Measurements from ENCODE around the gene SLC39A11. TPM values are rescaled to one million over a fixed set of nuclear protein-coding genes. Genes with fewer than 3 reads are reported as not detected.

Gene SLC39A11
- total and polyA plus RNA-seq, 2 donors (not counting 1 experiment from before 2014, with no cell fraction given): 12.7 to 27.4 TPM

DNA sequence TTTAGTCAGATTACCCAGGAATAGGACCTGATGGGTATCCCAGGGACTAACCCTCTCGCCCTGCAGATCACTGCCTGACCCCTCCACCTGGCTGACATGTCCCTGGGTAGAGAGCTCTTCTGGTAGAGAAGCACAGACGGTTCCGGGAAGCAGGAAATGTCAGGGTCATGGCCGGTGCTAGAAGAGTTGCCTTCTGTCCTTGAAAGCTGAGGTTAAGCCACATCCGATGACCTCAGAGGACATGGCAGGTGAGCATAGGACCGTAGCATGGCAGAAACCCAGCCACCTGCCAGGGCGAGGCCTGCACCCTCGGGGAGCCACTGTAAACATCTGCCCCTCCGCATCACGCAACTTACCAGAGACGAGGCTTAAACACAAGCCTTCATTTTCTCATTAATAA is 488.0 kb downstream of the SLC39A11 start:
- TF ChIP-seq EZH2 (IDR thresholded peaks at IDR 0.05; ENCODE audit: low read length, missing control alignments): no peak
- TF ChIP-seq, protein P1, sequence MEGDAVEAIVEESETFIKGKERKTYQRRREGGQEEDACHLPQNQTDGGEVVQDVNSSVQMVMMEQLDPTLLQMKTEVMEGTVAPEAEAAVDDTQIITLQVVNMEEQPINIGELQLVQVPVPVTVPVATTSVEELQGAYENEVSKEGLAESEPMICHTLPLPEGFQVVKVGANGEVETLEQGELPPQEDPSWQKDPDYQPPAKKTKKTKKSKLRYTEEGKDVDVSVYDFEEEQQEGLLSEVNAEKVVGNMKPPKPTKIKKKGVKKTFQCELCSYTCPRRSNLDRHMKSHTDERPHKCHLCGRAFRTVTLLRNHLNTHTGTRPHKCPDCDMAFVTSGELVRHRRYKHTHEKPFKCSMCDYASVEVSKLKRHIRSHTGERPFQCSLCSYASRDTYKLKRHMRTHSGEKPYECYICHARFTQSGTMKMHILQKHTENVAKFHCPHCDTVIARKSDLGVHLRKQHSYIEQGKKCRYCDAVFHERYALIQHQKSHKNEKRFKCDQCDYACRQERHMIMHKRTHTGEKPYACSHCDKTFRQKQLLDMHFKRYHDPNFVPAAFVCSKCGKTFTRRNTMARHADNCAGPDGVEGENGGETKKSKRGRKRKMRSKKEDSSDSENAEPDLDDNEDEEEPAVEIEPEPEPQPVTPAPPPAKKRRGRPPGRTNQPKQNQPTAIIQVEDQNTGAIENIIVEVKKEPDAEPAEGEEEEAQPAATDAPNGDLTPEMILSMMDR (conservative IDR thresholded peaks at IDR 0.05 in 1 of 2, IDR thresholded peaks at IDR 0.05 in 1 of 2; ENCODE audit: low read depth in 1 of 2, low read length in 2 of 2): no peak
- Histone ChIP-seq H3K9me3 (ENCODE audit: control insufficient read depth, insufficient read depth, low read depth, low read length) (no peaks in the 10 kb centered on the region), H3K4me3 (replicated peaks in 1 of 4; ENCODE audit: control extremely low read depth in 1 of 4, insufficient read depth in 1 of 4, low read depth in 3 of 4, low read length in 4 of 4) (no peak overlapping the region), H4K20me1 (ENCODE audit: control insufficient read depth, extremely low read depth, insufficient read depth, low read length) (no peaks in the 10 kb centered on the region), H3K9ac (ENCODE audit: insufficient read depth, low read length) (no peak overlapping the region), H2AFZ (ENCODE audit: low read length) (no peak overlapping the region), H3K27ac (ENCODE audit: insufficient read depth, low read length) (no peak overlapping the region), H3K36me3 (ENCODE audit: control insufficient read depth, insufficient read depth, low read length) (no peaks in the 10 kb centered on the region), H3K27me3 (ENCODE audit: control insufficient read depth, insufficient read depth, low read length) (no peaks in the 10 kb centered on the region), H3K4me1 (ENCODE audit: control insufficient read depth, extremely low read depth, insufficient read depth, low read length) (no peaks in the 10 kb centered on the region), H3K79me2 (ENCODE audit: control insufficient read depth, insufficient read depth, low read length) (no peaks in the 10 kb centered on the region), H3K4me2 (ENCODE audit: extremely low read depth, insufficient read depth, low read length) (no peak overlapping the region)
- DNase-seq (ENCODE audit: low read depth in 2 of 2): no peak

- TF ChIP-seq, protein P1 (conservative IDR thresholded peaks at IDR 0.05 in 1 of 2, IDR thresholded peaks at IDR 0.05 in 1 of 2; ENCODE audit: low read depth in 1 of 2, low read length in 2 of 2): no peak
- TF ChIP-seq EZH2 (IDR thresholded peaks at IDR 0.05; ENCODE audit: low read length, missing control alignments): no peak
- Histone ChIP-seq H2AFZ (ENCODE audit: low read length) (no peak overlapping the region), H3K27me3 (ENCODE audit: control insufficient read depth, insufficient read depth, low read length) (no peaks in the 10 kb centered on the region), H3K4me3 (replicated peaks in 1 of 4; ENCODE audit: control extremely low read depth in 1 of 4, insufficient read depth in 1 of 4, low read depth in 3 of 4, low read length in 4 of 4) (no peak overlapping the region), H4K20me1 (ENCODE audit: control insufficient read depth, extremely low read depth, insufficient read depth, low read length) (no peaks in the 10 kb centered on the region), H3K79me2 (ENCODE audit: control insufficient read depth, insufficient read depth, low read length) (no peaks in the 10 kb centered on the region), H3K27ac (ENCODE audit: insufficient read depth, low read length) (no peak overlapping the region), H3K4me1 (ENCODE audit: control insufficient read depth, extremely low read depth, insufficient read depth, low read length) (no peaks in the 10 kb centered on the region), H3K36me3 (ENCODE audit: control insufficient read depth, insufficient read depth, low read length) (no peaks in the 10 kb centered on the region), H3K9ac (ENCODE audit: insufficient read depth, low read length) (no peak overlapping the region), H3K9me3 (ENCODE audit: control insufficient read depth, insufficient read depth, low read depth, low read length) (no peaks in the 10 kb centered on the region), H3K4me2 (ENCODE audit: extremely low read depth, insufficient read depth, low read length) (no peak overlapping the region)
- peak; percentile 63 to 96 for DNase-seq (ENCODE audit: low read depth in 2 of 2)
These were observed 488.9 kb downstream of the SLC39A11 start for GRCh38 chr17:72603420-72604242.

- no peak overlapping the region for H3K9ac ChIP-seq (ENCODE audit: insufficient read depth, low read length)
- H3K27ac ChIP-seq (ENCODE audit: insufficient read depth, low read length): no peak overlapping the region
- H2AFZ ChIP-seq (ENCODE audit: low read length): no peak overlapping the region
- DNase-seq (ENCODE audit: low read depth in 2 of 2): peak; percentile 46 to 95
- TF ChIP-seq, protein P1 (conservative IDR thresholded peaks at IDR 0.05 in 1 of 2, IDR thresholded peaks at IDR 0.05 in 1 of 2; ENCODE audit: low read depth in 1 of 2, low read length in 2 of 2): peak in 1 of 2 donors; percentile 39
- TF ChIP-seq EZH2 (IDR thresholded peaks at IDR 0.05; ENCODE audit: low read length, missing control alignments): no peak
- H3K79me2 ChIP-seq (ENCODE audit: control insufficient read depth, insufficient read depth, low read length): no peaks in the 10 kb centered on the region
- no peaks in the 10 kb centered on the region for H3K36me3 ChIP-seq (ENCODE audit: control insufficient read depth, insufficient read depth, low read length)
- no peak overlapping the region for H3K4me3 ChIP-seq (replicated peaks in 1 of 4; ENCODE audit: control extremely low read depth in 1 of 4, insufficient read depth in 1 of 4, low read depth in 3 of 4, low read length in 4 of 4)
- no peaks in the 10 kb centered on the region for H3K4me1 ChIP-seq (ENCODE audit: control insufficient read depth, extremely low read depth, insufficient read depth, low read length)
- H3K9me3 ChIP-seq (ENCODE audit: control insufficient read depth, insufficient read depth, low read depth, low read length): no peaks in the 10 kb centered on the region
- no peaks in the 10 kb centered on the region for H3K27me3 ChIP-seq (ENCODE audit: control insufficient read depth, insufficient read depth, low read length)
- no peak overlapping the region for H3K4me2 ChIP-seq (ENCODE audit: extremely low read depth, insufficient read depth, low read length)
- no peaks in the 10 kb centered on the region for H4K20me1 ChIP-seq (ENCODE audit: control insufficient read depth, extremely low read depth, insufficient read depth, low read length)
These were observed 489.7 kb downstream of the SLC39A11 start for GRCh38 chr17:72602517-72603419.

Data from fibroblast of lung (primary cell).